HG02885 (cell line): Measurements from ENCODE around the gene RAVER1.

ENCODE experiments used
- ATAC-seq: cut with Tn5 transposase; IDR thresholded peaks from one replicate; pipeline ENCODE4 v1.9.1; 2021; ENCODE audit warnings: mild to moderate bottlenecking; ENCODE audit not compliant: unreplicated experiment, poor library complexity

The RAVER1 gene

DNA sequence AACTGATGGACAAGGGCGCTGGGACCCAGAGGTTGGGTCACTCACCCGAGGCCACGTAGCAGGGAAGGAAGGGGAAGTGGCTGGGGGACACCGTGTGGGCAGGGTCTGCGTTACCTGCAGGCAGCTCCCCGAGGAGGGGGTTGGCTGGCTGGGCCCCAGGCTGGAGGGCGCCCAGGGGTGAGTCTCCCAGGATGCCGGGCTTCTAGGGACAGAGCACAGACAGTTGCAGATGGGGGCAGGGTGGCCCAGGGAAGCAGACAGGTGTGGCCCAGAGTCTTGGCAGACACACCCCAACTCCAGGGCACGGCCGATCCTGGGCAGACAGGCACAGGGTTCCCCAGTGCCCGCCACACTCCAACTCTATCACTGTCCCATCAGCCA is 11.9 kb downstream of the RAVER1 start:
- no peak for ATAC-seq

GRCh38 chr19:10320602-10321416 is 12.5 kb downstream of the RAVER1 start:
- no peak for ATAC-seq

DNA sequence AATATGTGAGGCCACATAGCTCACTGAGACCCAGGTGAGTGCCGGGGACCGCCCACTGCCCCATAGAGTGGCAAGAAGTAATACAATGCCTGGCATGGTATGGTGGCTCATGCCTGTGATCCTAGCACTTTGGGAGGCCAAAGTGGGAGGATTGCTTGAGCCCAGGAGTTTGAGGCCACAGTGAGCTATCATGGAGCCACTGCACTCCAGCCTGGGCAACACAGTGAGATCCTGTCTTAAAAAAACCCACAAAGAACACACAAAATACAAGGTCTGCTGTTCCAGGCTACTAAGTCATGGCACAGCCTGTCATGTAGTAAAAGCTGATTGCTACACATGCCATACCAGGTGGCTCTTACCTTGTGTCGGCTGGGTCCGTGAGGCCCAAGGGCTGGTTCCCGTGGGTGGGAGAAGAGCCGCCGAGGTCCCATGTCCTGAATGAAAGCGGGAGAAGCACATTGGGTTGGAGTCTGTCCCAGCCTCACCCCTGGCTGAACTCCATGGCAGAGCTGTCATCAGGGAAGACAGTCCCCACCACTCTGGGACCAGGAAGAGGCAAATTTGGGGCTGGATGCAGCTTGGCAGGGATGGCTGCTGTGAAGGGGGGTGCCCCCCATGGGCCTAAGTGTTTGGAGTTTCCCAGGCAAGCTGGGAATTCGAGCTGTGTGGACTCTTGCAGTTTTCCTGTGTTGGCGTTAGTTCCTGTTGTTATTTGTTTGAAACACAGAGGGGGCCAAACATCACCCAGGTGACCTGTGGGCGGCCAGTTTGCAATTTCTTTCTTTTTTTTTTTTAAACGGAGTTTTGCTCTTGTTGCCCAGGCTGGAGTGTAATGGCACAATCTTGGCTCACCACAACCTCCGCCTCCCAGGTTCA is 14.3 kb downstream of the RAVER1 start:
- no peak for ATAC-seq

GRCh38 chr19:10317857-10318462 is 15.4 kb downstream of the RAVER1 start:
- no peak for ATAC-seq

- ATAC-seq = no peak
Observed at GRCh38 chr19:10317045-10317856, 16.1 kb downstream of the RAVER1 start.

GRCh38 chr19:10316229-10317044 is 16.9 kb downstream of the RAVER1 start:
- no peak for ATAC-seq

- ATAC-seq = peak; percentile 68
Observed at GRCh38 chr19:10315335-10316214, 17.8 kb downstream of the RAVER1 start, which contains the start of gene FDX2. FDX2 (minus strand) TSS chr19:10316015; CDS start chr19:10315996, 19 bp downstream.

GRCh38 chr19:10309423-10309822 is 23.9 kb downstream of the RAVER1 start, which contains the start of gene ZGLP1:
ZGLP1 (minus strand) TSS chr19:10309815.
- ATAC-seq = no peak

GRCh38 chr19:10306327-10306726 is 27.0 kb downstream of the RAVER1 start:
- ATAC-seq = no peak

GRCh38 chr19:10305139-10305806 is 28.1 kb downstream of the RAVER1 start:
- ATAC-seq = no peak

- ATAC-seq = no peak
Observed at GRCh38 chr19:10299545-10300458, 33.5 kb downstream of the RAVER1 start.

DNA sequence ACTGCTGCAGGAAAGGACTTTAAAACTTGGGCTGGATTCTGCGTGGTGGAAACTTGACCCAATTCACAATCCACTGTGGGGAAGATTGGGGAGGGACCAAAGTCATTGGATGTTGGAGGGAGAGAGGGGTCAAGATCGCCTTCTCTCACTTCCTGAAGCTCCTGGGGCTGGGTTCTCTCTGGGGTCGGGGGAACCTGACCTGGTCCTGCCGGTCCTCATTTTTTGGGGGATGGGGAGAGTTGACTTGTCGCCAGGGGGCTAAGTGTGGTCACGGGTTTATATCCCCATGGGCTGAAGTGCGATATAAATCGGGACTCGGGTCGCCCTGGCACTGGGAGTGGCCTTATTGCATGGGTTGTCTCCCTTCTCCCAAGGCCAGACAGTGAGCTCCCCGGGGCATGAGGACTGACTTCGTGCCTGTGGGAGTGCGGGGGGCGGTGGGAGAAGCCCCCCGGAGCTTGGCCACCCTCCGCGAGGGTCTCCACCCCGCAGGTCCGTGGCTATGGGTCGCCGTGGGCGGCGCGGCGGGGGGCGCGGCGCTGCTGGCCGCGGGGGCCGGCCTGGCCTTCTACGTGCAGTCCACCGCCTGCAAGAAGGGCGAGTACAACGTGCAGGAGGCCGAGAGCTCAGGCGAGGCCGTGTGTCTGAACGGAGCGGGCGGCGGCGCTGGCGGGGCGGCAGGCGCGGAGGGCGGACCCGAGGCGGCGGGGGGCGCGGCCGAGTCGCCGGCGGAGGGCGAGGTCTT is 37.3 kb downstream of the RAVER1 start:
- no peak for ATAC-seq

GRCh38 chr19:10295305-10295846 is 38.0 kb downstream of the RAVER1 start:
- ATAC-seq = peak; percentile 39

- no peak for ATAC-seq
Observed at GRCh38 chr19:10294368-10294697, 39.0 kb downstream of the RAVER1 start.

DNA sequence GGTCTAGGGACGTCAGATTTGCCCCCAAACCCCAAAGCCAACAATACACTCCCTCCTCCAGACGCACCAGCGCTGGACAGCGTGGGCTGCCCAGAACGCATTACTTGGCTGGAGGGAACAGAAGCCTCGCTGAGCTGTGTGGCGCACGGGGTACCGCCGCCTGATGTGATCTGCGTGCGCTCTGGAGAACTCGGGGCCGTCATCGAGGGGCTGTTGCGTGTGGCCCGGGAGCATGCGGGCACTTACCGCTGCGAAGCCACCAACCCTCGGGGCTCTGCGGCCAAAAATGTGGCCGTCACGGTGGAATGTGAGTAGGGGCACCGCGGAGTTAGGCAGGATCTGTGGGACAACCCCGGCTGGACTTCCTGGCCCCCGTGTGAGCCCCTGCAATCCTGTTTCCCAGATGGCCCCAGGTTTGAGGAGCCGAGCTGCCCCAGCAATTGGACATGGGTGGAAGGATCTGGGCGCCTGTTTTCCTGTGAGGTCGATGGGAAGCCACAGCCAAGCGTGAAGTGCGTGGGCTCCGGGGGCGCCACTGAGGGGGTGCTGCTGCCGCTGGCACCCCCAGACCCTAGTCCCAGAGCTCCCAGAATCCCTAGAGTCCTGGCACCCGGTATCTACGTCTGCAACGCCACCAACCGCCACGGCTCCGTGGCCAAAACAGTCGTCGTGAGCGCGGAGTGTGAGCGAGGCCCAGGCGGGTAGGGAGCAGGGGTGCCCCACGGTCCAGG is 39.5 kb downstream of the RAVER1 start:
- ATAC-seq = no peak
